HG02884 (cell line): ENCODE measurements around the gene SPG7.
"Not testable (repeated sequence)": the region's sequence is repeated elsewhere in the genome, so short reads cannot be mapped to it uniquely, and the experiment has no call there.

Experiments used
- ATAC-seq: cut with Tn5 transposase; IDR thresholded peaks from one replicate; pipeline ENCODE4 v1.9.1; 2021; ENCODE audit warnings: mild to moderate bottlenecking, moderate library complexity; ENCODE audit not compliant: unreplicated experiment

Gene SPG7

DNA sequence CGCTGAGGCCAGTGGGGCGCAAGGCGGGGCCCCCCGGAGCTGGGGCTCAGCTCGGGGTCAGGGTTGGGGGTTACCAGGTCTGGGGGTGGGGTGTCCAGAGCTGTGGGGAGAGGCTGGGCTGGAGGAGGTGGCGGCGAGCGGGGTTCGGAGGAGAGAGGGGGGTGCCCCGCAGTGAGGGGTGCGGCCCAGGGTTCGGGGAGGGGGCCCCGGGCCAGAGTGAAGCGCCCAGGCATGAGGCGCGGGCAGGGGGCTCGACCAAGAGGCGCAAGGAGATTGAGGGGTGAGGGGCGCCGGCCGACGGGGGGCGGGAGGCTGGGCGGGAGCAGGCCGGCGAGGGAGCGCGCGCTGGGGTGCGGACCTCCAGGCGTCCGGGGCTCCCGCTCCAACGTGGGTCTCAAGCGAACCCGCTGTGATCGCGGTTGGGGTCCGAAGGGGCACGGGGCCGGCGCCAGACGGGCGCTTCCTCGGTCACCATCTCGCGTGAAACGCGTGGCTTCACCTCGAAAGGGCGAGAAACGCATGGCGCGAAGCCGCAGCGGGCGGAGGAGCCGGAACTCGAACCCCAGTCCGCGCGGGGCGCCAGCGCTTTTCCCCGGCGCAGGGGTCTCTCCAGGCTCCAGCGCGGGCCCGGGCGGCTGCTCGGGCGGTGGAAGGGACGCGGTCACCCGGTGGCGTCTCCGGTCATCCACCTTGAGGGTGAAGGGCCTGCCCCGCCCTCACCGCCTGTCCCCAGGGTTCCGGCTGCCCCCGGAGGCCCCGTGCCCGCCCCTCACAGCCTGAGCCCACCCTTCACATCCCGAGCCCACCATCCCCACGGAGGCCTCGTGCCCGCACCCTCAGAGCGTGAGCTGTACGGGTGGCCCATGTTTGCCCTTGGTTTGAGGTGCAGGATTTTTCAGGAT lies 68.2 kb downstream of the SPG7 start:
- ATAC-seq = no peak

DNA sequence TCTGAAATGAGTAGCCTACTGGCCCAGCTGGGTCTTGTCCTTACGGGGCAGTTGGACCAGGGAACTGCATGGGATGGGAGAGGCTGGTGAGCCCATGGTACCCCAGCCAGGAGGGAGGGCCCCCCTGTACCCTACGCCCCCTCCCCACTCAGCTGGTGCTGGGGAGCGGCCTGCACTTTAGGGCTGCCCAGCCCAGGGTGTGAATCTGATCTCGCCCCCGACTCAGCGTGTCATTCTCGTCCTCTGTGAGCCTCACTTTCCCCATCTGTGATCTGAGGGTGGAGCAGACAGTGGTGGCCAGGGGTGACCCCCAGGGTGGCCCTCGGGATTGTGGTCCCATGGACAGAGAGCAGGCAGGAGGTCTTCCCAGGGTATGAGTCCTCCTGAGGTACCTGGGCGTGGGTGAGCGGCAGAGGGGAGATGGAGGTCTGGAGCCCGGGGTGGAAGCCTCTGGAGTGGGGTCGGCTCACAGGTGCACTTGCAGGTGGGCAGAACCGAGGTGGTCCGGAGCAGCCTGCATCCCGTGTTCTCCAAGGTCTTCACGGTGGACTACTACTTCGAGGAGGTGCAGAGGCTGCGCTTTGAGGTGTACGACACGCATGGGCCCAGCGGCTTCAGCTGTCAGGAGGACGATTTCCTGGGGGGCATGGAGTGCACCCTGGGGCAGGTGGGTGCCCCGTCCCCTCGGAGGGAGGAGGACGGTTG lies 69.0 kb downstream of the SPG7 start:
- no peak for ATAC-seq

DNA sequence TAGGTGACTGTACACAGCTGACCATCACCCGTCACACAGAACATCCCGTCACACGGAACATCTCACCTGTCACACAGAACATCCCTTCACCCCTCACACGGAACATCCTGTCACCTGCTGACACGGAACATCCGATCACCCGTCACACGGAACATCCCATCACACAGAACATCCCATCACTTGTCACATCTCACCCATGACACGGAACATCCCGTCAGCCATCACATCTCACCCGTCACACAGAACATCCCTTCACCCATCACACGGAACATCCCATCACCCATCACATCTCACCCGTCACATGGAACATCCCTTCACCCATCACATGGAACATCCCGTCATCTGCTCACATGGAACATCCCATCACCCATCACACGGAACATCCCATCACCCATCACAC lies 71.1 kb downstream of the SPG7 start:
- ATAC-seq = no peak

DNA sequence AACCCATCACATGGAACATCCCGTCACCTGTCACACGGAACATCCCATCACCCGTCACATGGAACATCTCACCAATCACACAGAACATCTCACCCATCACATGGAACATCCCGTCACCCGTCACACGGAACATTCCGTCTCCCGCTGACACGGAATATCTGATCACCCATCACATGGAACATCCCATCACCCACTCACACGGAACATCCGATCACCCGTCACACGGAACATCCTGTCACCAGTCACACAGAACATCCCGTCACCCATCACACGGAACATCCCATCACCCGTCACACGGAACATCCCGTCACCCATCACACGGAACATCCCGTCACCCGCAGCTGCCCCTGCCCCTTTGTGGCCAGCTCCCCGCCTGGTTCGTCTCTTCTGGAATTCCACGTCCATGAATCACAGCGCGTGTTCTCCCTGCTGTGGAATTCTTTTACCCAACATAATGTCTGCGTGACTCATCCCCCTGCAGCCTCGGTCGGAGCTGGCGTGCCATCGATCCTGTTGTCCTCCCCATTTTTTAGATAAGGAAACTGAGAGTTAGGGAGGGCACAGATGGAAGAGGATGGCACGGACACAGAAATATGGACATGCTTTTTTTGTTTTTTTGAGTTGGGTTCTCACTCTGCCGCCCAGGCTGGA lies 73.0 kb downstream of the SPG7 start:
- ATAC-seq = no peak

DNA sequence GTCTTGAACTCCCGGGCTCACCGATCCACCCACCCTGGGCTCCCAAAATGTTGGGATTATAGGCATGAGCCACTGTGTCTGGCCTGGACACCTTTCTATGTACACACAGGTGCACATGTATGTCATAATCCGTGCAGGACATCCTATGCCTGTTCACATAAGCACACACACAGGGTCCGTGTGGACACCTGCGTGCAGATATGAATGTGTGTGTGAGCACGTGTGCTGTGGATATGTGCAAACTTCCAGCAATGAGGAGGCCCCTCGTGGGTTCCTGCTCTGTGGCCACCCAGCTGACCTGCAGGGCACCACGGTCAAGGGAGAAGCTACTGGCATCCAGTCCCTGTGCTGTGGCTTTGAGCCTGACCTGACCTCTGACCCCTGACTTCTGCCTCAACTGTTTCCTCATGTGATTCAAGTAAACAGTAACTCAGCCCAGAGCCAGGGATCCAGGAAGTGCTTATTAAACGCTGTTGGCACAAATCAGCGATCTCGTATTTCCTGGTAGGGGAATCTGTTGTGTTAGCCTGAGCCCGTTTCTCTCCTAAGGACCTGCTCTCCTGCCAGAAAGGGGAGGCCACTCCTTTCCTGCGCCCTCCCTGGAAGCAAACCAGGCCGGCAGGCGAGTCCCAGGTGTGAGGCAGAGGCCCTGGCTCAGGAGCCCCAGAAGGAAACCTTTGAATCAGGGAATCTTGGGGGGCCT lies 73.8 kb downstream of the SPG7 start:
- ATAC-seq = no peak

DNA sequence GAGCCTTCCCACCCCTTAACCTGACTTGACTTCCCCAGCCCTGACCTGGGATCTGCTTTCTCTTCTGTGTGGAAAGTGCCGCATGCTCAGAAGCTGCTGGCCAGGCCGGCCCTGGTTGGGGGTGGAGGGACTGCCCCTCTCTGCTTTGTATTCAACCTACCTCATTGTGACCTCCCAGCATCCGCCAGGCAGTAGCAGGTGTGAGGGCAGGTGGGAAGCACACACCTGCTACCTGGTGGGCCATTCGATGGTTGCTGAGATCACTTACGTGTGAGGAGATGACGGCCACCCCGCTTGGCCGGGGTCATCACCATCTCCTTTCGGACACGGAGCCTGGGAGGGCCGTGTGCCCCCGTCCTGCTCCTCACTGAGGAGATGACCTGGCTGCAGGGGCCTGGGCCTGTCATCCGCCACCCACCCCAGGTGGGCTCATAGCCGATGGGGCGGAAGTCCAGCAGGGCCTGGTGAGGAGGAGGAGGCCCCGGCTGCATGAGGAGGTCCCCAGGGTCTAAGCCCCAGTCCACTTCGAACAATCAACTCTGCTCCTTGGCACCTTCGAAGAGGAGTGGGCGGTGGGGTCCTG lies 74.5 kb downstream of the SPG7 start:
- ATAC-seq = no peak

DNA sequence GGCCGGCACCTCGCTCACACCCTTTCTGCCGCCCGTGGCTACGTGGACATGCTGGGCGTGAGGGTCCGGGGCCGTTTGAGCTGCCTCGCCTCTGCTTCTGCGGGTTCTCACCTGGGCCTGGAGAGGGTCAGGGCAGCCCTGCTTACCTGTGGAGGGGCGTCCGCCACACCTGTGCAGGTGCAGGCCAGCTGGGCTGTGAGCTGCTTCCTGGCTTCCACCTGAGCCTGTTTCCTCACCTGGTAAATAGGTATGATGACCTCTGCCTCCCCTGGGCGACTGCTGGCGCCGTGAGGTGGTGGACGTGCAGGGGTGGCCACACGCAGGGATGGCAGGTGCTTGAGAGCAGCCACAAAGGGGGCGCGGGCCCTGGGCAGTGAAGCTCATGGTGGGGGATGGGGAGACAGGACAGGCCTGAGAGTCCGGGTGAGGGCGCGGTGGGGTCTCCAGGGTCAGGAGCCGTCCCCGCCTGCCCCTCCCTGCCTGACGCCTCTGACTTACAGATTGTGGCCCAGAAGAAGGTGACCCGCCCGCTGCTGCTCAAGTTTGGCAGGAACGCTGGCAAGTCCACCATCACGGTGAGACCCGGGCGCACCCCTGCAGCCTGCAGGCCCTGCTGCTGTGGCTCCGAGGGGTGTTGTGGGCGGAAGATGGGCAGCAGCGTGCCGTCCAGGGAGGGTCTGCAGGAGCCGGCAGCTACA lies 75.1 kb downstream of the SPG7 start:
- ATAC-seq = no peak

DNA sequence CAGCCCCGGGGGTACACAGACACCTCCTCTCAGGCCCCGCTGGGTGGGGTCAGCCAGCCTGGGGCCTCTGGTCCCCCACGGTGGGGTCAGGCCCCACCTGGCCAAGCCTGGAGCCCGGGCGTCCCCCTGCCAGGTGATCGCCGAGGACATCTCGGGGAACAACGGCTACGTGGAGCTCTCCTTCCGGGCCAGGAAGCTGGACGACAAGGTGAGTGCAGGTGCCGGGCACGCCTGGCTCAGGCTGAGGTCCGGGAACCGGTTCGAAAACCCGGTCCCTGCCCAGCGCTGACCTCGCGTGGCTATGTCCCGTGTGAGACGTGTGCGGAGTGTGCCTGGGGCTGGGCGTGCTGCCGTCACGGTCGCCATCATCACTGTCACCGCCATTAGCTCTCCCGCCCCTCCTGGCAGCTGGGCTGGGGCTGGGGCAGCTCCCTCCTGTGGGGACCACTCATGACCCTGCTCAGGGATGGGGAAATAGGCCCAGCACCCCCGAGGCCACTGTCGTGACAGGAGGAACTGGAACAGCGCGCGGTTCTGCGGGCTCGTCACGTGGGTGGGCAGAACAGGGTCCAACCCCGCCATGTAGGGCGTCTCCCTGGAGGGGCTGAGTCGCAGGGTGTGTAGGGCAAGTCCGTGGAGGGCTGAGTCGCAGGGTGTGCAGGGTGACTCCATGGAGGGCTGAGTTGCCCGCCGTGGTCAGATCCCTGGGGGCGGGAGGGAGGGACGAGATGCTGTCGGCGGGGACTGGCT lies 75.9 kb downstream of the SPG7 start:
- no peak for ATAC-seq

DNA sequence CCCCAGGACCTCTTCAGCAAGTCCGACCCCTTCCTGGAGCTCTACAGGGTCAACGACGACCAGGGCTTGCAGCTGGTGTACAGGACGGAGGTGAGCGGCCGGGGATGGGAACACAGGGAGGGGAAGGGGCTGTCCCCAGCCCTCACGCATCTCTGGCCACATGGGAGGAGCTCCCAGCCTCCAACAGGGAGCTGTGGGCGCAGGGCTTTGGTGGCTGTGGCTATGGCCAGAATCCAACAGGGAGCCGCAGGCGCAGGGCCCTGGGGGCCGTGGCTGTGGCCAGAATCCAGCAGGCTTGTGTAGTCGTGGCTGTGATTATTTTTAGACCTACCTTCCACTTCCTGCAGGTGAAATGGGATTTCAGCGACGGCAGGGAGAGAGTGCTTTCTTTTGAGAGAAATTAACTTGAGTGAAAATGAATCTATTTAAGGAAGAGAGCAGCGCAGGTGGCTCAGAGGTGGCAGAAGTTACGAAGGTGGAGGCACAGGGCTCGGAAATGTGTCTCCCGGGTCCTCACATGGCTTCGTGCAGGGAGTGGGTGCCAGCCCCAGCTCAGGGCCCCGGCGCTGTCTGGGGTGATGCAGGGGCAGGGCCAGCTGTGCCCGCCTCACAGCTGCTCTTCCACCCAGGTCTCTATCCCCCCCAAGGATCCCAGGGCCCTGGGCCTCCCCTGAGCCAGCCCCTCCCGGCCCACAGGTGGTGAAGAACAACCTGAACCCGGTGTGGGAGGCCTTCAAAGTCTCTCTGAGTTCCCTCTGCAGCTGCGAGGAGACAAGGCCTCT lies 76.8 kb downstream of the SPG7 start:
- no peak for ATAC-seq

DNA sequence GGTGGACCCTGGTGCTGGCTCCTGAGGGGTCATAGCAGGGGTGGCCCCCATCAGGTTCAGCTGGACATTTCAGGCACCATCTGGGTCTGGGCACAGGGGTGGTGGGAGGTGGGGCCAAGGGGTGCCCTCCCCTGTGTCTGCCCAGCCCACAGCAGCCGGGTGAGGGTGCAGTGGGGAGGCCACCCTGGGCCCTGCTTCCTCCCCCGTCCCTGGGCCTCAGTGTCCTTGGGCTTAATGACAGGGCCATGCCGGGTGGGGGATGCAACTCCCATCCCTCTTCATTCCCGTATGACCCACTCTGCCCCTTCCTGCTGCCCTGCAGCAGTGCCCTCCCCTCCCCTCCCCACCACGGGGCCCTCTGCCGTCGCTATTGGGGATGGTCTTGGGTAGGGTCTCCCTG lies 78.0 kb downstream of the SPG7 start:
- no peak for ATAC-seq

DNA sequence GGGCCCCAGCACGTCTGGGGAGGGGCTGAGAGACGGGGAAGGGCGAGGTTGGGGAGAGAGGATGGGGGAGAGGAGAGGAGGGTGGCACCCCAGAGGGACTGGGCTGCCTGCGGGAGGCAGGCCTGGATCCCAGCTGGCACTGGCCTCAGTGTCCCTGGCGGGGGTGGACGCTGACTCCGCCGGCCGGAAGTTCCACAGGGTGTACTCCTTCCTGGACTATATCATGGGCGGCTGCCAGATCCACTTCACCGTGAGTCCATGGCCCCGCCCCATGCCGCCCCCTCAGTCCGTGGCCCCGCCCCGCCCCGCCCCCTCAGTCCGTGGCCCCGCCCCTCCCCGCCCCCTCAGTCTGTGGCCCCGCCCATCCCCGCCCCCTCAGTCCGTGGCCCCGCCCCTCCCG lies 78.7 kb downstream of the SPG7 start:
- no peak for ATAC-seq

DNA sequence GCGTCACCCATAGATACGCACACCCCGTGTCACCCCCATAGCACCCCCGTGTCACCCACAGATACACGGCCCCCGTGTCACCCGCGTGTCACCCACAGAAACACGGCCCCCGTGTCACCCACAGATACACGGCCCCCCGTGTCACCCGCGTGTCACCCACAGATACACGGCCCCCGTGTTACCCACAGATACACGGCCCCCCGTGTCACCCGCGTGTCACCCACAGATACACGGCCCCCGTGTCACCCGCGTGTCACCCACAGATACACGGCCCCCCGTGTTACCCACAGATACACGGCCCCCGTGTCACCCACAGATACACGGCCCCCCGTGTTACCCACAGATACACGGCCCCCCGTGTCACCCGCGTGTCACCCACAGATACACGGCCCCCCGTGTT lies 79.5 kb downstream of the SPG7 start:
- not testable (repeated sequence) for ATAC-seq

DNA sequence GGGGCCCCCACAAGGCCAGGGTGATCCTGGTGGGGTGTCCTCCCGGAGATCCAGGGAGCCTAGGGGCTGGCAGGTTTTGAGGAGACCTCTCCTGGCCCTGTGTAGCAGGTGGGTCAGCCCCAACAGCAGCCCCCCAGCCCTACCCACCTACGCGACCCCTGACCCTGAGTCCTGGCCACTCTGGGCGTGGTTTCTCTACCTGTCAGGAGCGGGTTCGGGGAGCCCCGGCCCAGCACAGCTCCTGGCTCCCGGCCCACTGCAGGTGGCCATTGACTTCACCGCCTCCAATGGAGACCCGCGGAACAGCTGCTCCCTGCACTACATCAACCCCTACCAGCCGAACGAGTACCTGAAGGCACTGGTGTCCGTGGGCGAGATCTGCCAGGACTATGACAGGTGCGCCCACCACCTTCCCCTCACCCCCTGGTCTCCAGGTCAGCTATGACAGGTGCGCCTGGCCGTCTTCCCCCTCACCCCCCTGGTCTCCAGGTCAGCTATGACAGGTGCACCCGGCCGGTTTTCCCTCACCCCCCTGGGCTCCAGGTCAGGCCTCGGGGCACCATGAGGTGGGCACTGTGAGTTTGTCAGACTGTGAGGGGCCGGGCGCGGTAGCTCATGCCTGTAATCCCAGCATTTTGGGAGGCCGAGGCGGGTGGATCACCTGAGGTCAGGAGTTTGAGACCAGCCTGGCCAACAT lies 80.4 kb downstream of the SPG7 start:
- ATAC-seq = no peak

DNA sequence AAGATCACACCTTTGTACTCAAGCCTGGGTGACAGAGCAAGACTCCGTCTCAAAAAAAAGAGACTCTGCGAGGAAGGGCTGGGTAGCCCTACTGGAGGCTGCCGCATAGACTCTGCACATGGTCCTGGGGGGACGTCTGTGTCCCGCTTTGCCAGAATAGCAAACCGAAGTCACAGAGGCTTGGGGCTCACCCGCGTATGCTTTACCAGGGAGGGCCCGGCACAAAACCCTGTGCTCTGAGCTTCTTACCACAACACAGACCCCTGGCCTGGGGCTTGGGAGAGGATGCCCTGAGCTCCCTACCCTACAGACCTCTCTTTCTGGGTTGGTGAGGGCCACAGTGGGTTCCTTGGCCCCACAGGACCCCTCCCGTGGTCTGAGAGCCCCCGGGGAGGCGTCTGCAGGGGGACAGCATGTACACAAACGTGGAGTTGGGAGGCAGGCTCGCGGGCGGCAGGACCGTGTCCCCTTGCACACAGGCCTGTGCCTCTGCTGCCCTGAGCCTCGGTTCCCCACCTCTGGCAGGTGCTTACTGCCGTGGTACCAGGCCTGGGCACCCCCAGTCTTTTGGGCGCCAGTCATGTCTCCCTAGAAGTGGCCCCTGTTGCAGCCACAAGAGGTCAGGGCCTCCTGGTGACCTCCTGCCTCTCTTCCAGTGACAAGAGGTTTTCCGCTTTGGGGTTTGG lies 81.2 kb downstream of the SPG7 start:
- no peak for ATAC-seq

DNA sequence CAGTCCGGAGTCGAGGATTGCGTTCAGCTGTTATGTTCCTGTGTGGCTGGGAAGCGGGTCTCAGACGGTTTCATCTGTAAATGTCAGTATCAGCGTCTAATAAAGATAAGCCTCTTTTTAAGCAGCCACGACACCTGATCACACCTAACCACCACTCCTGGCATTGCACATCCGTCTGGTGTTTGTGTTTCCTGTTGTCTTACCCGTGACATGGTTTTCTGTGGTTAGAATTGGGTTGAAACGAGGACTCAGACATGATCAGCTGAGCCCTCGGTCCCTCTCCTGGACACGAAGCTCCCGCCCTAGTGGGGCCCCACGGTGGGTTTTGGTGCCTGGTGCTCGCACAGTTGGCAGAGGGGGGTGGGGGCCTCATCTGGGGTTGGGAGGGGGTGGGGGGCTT lies 85.6 kb downstream of the SPG7 start:
- ATAC-seq = no peak

DNA sequence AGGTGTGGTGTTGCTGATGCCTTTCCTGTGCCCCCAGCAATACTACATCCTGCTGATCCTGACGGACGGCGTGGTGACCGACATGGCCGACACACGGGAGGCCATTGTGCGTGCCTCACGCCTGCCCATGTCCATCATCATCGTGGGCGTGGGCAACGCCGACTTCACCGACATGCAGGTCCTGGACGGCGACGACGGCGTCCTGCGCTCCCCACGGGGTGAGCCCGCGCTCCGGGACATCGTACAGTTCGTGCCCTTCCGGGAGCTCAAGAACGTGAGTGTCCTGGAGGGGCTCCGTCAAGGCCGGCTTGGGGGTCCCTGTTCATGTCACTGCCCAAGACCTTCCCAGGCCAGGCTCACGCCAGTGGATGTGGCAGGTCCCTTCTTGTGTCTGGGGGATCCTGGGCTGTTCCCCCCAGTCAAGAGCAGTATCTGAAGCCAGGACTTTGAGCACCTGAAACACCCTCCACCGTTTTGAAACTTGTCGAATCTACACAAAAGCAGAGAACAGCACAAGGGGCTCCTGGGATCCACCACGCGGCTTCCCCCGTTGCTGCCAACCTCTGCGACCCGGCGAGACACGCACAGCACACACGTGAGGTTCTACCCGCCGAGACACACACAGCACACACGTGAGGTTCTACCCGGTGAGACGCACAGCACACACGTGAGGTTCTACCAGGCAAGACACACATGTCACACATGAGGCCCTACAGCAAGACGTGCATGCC lies 87.3 kb downstream of the SPG7 start:
- ATAC-seq = no peak
